Tibial artery (tissue), 4 donors: ENCODE data around the gene ZNF879.

ENCODE experiments used
- DNase-seq, 2 donors: peaks; one replicate each; pipeline ENCODE4 v3.0.0-alpha.2; 2019
- H3K27ac ChIP-seq, 2 donors: fragments of 200-600 bp; sonication (generic) in 1 of 2; 1 replicate in 1 of 2; 2 replicates in 1 of 2; pipeline ENCODE4 v1.5.1; 2018 to 2019; ENCODE audit warnings: mild to moderate bottlenecking in 1 of 2
- H3K27me3 ChIP-seq, 2 donors: fragments of 200-600 bp; sonication (generic) in 1 of 2; one replicate each; pipeline versions ENCODE4 v1.5.1 to v1.6.0; 2016 to 2019
- H3K36me3 ChIP-seq, 3 donors: fragments of 200-600 bp; sonication (generic) in 2 of 3; one replicate each; pipeline ENCODE4 v1.5.1; 2016 to 2019; ENCODE audit warnings: mild to moderate bottlenecking in 2 of 3
- H3K4me1 ChIP-seq, 4 donors: fragments of 200-600 bp; sonication (generic) in 2 of 4; 1 replicate in 3 of 4; 2 replicates in 1 of 4; pipeline ENCODE4 v1.5.1; 2016 to 2019
- H3K4me3 ChIP-seq, 2 donors: fragments of 200-600 bp; sonication (generic) in 1 of 2; 1 replicate in 1 of 2; 2 replicates in 1 of 2; pipeline ENCODE4 v1.5.1; 2018 to 2019; ENCODE audit warnings: mild to moderate bottlenecking in 2 of 2
- H3K9me3 ChIP-seq, 3 donors: fragments of 200-600 bp; sonication (generic) in 1 of 3; one replicate each; pipeline ENCODE4 v1.5.1; 2016 to 2019
- intact Hi-C: fragments of 100-400 bp; cut with DNase I; formaldehyde crosslinking; loops from one replicate; pipeline ENCODE4 v1.15.0; 2023; ENCODE audit warnings: low total_unique reads
- TF ChIP-seq, protein P1 (sequence below), 2 experiments: fragments of 200-600 bp in 1 of 2; fragments of 450-650 bp in 1 of 2; IDR thresholded peaks; one replicate each; pipeline ENCODE4 v1.5.1; 2017 to 2019; ENCODE audit warnings: antibody characterized with exemption in 2 of 2, mild to moderate bottlenecking in 1 of 2, moderate library complexity in 1 of 2

Gene ZNF879

DNA sequence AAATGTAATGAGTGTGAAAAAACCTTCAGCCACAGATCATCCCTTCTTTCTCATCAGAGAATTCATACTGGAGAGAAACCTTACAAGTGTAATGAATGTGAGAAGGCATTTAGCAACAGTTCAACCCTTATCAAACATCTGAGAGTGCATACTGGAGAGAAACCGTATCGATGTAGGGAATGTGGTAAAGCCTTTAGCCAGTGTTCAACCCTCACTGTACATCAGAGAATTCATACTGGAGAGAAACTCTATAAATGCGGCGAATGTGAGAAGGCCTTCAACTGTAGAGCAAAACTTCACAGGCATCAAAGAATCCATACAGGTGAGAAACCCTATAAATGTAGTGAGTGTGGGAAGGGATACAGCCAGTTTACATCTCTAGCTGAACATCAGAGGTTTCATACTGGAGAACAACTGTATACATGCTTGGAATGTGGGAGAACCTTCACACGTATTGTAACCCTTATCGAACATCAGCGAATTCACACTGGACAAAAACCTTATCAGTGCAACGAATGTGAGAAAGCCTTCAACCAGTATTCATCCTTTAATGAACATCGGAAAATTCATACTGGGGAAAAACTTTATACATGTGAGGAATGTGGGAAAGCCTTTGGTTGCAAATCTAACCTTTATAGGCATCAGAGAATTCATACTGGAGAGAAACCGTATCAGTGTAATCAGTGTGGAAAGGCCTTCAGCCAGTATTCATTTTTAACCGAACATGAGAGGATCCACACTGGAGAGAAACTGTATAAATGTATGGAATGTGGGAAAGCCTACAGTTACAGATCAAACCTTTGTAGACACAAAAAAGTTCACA, 55.8 kb downstream of the ZNF879 start:
- H3K27ac ChIP-seq, result no peak overlapping the region
- TF ChIP-seq, protein P1, sequence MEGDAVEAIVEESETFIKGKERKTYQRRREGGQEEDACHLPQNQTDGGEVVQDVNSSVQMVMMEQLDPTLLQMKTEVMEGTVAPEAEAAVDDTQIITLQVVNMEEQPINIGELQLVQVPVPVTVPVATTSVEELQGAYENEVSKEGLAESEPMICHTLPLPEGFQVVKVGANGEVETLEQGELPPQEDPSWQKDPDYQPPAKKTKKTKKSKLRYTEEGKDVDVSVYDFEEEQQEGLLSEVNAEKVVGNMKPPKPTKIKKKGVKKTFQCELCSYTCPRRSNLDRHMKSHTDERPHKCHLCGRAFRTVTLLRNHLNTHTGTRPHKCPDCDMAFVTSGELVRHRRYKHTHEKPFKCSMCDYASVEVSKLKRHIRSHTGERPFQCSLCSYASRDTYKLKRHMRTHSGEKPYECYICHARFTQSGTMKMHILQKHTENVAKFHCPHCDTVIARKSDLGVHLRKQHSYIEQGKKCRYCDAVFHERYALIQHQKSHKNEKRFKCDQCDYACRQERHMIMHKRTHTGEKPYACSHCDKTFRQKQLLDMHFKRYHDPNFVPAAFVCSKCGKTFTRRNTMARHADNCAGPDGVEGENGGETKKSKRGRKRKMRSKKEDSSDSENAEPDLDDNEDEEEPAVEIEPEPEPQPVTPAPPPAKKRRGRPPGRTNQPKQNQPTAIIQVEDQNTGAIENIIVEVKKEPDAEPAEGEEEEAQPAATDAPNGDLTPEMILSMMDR (IDR thresholded peaks at IDR 0.05), result no peak
- peaks cover 40 to 100% (median 92%) of the 10 kb centered on the region in 3 donors for H3K9me3 ChIP-seq
- DNase-seq, result no peak
- H3K36me3 ChIP-seq, result peaks cover 75 to 99% (median 96%) of the 10 kb centered on the region in 3 donors
- intact Hi-C loops, result loop anchor here (10.0 kb wide), 1 partner anchor 785 kb away; no protein-coding TSS in a partner anchor
- no peak overlapping the region for H3K4me3 ChIP-seq
- H3K4me1 ChIP-seq, result no peaks in the 10 kb centered on the region
- no peaks in the 10 kb centered on the region for H3K27me3 ChIP-seq

DNA sequence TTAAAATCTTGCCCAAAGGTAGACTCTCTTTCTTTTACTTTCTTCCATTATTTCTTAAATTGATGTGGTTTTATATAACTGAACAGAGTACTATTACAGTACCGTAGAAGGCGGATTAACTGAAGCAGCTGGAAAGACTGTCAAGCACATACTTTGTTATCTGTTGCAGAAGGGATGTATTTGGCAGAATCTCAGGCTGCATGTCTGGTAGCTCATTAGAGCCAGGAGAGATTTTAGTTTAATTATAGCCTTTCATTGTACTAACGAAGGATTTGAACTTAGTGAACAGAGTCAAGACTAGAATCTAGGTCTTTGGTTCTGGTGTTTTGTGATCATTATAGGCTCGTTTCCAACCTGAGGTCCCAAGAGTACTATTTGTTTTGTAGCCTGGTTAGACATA, 57.1 kb downstream of the ZNF879 start:
- Histone ChIP-seq H3K4me1 (no peaks in the 10 kb centered on the region), H3K27ac (no peak overlapping the region), H3K9me3 (peaks cover 36 to 100% (median 93%) of the 10 kb centered on the region in 3 donors), H3K36me3 (peaks cover 64 to 97% (median 88%) of the 10 kb centered on the region in 3 donors), H3K4me3 (no peak overlapping the region), H3K27me3 (no peaks in the 10 kb centered on the region)
- TF ChIP-seq, protein P1 (IDR thresholded peaks at IDR 0.05), result no peak
- DNase-seq, result no peak
- intact Hi-C loops, result no loop called here
